Activated CD4-positive, alpha-beta T cell treated with anti-CD3 and anti-CD28 coated beads, Interleukin-2, amount 10 ng/mL, durations not matched to agents 7 days and 5 days (primary cell): Measurements from ENCODE around the gene CELSR3. TPM values are rescaled to one million over a fixed set of nuclear protein-coding genes. Genes with fewer than 3 reads are reported as not detected.

Experiments used
- CTCF ChIA-PET: fragments of 350-600 bp; sonication (Branson Sonifier 250); formaldehyde crosslinking; loops from one replicate; lab custom pipeline; 2021; ENCODE audit warnings: antibody characterized with exemption; lab: Charles Lee
- POLR2A ChIA-PET: fragments of 350-600 bp; sonication (Branson Sonifier 250); formaldehyde crosslinking; loops from one replicate; lab custom pipeline; 2021; ENCODE audit warnings: antibody characterized with exemption; lab: Charles Lee
- DNase-seq: peaks from one replicate; pipeline ENCODE4 v3.0.0-alpha.2; 2020
- H3K27ac Mint-ChIP-seq: one replicate; pipeline ENCODE4 v1.8.0; 2021; ENCODE audit warnings: mild to moderate bottlenecking, moderate library complexity, mixed read lengths
- H3K27me3 Mint-ChIP-seq: one replicate; pipeline ENCODE4 v1.8.0; 2021; ENCODE audit warnings: mixed read lengths
- H3K36me3 Mint-ChIP-seq: one replicate; pipeline ENCODE4 v1.8.0; 2021; ENCODE audit warnings: low read depth, mixed read lengths
- H3K4me1 Mint-ChIP-seq: one replicate; pipeline ENCODE4 v1.8.0; 2021; ENCODE audit warnings: mixed read lengths
- H3K4me3 Mint-ChIP-seq: one replicate; pipeline ENCODE4 v1.8.0; 2021; ENCODE audit warnings: mild to moderate bottlenecking, moderate library complexity, mixed read lengths
- H3K9me3 Mint-ChIP-seq: one replicate; pipeline ENCODE4 v1.8.0; 2021; ENCODE audit warnings: mixed read lengths
- total RNA-seq, 2 experiments: library from RNA; stranded (reverse); gene quantifications; one replicate each; pipeline ENCODE4 v1.2.3, GENCODE V29; 2021

CELSR3 gene
- total RNA-seq, 2 experiments from 2014 or later, result 7.9 to 8.6 TPM

DNA sequence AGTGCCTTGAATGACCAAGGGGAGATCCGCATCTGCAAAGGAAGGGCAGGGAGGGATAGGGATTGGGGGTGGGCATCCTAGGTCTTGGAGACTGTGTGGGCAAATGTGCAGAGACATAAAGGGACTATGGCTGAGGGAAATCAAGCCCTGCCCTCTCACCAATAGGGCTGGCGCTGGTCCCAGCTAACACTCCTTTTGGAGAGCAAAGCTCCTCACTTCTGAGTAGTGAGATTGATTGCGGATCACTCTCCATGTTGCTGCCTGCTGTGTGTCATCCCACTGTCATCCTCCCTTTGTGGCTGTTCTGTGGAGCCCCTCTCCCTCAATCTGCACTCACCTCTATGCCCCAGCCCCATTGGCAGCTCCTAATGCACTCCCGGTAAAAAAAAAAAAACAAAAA, 2.2 kb upstream of the CELSR3 start:
- Mint-ChIP-seq H3K27ac (no peak overlapping the region), H3K27me3 (peaks cover 10% of the 10 kb centered on the region), H3K4me3 (no peak overlapping the region), H3K36me3 (peaks cover 3% of the 10 kb centered on the region), H3K9me3 (no peaks in the 10 kb centered on the region), H3K4me1 (peaks cover 22% of the 10 kb centered on the region)
- CTCF ChIA-PET, result interaction anchor here (0.6 to 4.0 kb wide), 8 partner anchors 10 to 1108 kb away, joined by 3 to 17 read pairs (median 6); partner anchors contain the start of genes NCKIPSD and SLC26A6
- no peak for DNase-seq
- POLR2A ChIA-PET, result no interaction called here

DNA sequence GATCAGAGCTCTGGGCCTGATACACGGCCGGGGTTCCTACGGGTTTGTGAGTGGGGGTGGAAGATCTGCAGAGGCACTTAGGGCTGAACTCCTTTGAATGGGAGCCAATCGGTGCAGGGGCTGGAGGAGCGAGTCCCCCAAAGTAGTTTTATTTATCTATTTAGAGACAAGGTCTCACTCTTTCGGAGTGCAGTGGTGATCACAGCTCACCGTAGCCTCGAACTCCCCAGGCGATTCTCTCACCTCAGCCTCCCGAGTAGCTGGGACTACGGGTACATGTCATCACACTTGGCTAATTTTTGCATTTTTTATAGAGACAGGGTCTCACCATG, 1.6 kb upstream of the CELSR3 start:
- peaks cover 3% of the 10 kb centered on the region for H3K36me3 Mint-ChIP-seq
- no peak for DNase-seq
- H3K4me3 Mint-ChIP-seq, result peak overlapping the region; percentile 78
- H3K4me1 Mint-ChIP-seq, result peaks cover 22% of the 10 kb centered on the region
- ChIA-PET CTCF (interaction anchor here (0.9 to 4.0 kb wide), 10 partner anchors 10 to 106 kb away, joined by 3 to 17 read pairs (median 4); partner anchors contain the start of gene SLC26A6), POLR2A (no interaction called here)
- H3K27me3 Mint-ChIP-seq, result peaks cover 10% of the 10 kb centered on the region
- H3K27ac Mint-ChIP-seq, result peak overlapping the region; percentile 82
- H3K9me3 Mint-ChIP-seq, result no peaks in the 10 kb centered on the region

DNA sequence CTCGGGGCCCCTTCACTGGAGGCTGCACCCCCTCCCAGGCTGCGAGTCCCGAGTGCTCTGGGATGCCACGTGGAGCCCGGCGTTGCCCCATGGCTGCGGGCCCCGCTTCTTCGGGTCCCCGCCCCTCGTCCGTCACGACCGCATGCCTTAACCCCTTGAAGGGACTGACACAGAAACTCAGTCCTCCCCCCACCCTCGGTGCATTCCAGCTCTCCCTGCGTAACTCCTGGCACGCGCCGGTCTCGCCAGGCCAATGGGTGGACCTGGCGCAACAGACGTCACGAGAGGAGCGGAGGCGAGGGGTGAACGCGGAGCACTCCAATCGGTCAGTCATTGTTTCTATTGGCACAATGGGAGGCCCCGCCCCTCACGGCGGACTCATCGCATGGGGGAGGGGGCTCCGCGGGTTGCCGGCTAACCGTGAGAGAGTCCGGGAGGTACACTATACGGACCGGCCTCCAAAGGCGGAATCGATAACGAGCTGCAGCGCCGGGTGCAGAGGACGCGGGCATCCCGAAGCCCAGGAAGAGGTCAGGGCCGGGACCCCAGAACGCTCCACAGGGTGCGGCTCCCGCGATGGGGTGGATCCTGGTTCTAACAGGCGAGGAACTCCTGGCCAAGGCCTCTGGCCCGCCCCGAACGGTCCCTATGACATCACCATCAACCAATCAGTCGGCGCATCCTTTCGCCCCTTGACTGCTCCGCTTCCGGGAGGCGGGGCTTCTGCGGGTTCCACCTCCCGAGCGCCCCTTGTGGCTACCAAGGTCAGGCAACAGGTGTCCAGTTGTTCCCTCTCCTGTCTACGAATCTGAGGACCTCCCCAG, 1.0 kb upstream of the CELSR3 start:
- no peaks in the 10 kb centered on the region for H3K9me3 Mint-ChIP-seq
- ChIA-PET POLR2A (no interaction called here), CTCF (interaction anchor here (0.9 to 4.0 kb wide), 11 partner anchors 10 to 211 kb away, joined by 3 to 17 read pairs (median 4); partner anchors contain the start of gene SLC26A6)
- H3K4me1 Mint-ChIP-seq, result peaks cover 22% of the 10 kb centered on the region
- H3K4me3 Mint-ChIP-seq, result peak overlapping the region; percentile 78
- H3K36me3 Mint-ChIP-seq, result peaks cover 3% of the 10 kb centered on the region
- peaks cover 10% of the 10 kb centered on the region for H3K27me3 Mint-ChIP-seq
- peak overlapping the region; percentile 82 for H3K27ac Mint-ChIP-seq
- DNase-seq, result peak; percentile 92

GRCh38 chr3:48662145-48662752, 437 bp downstream of the CELSR3 start:
- no peaks in the 10 kb centered on the region for H3K9me3 Mint-ChIP-seq
- peaks cover 27% of the 10 kb centered on the region for H3K4me1 Mint-ChIP-seq
- no peak for DNase-seq
- ChIA-PET CTCF (interaction anchor here (0.6 to 4.0 kb wide), 11 partner anchors 9 to 1564 kb away, joined by 3 to 17 read pairs (median 3); partner anchors contain the start of genes NCKIPSD and SLC26A6), POLR2A (no interaction called here)
- peaks cover 3% of the 10 kb centered on the region for H3K36me3 Mint-ChIP-seq
- H3K27me3 Mint-ChIP-seq, result peaks cover 10% of the 10 kb centered on the region
- H3K4me3 Mint-ChIP-seq, result peak overlapping the region; percentile 55
- H3K27ac Mint-ChIP-seq, result no peak overlapping the region

DNA sequence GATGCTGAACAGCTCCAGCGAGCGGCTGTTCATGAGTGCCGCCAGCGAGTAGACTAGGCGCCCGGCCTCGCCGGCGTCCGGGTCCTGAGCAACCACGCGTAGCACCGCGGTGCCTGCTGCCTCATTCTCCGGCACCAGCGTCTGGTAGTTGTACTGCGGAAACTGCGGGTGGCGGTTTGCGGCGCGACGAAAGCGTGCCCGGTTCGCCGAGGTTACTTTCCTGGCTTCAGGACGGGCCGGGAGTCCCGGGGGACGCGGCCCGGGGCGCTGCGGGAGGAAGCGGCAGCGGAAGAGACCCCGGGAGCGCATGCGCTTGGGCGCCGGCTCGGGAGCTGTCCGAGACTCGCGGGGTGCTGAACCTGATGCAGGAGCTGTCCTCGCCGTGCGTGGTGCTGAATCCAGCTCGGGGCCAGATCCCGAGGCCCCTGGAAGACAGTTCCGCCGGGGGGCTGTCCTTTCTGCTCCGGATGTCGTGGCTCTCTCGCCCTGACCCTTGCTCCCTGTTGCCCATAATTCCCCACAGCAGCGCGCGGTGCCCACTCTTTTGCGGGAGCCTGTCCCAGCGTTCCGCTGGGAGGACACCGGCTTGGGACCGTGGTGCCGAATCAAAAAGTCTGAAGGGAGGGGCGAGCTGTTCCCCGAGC, 1.1 kb downstream of the CELSR3 start:
- POLR2A ChIA-PET, result interaction anchor here (0.8 kb wide), 1 partner anchor 361 kb away, joined by 3 read pairs; no protein-coding TSS in a partner anchor
- CTCF ChIA-PET, result interaction anchor here (0.6 to 4.0 kb wide), 9 partner anchors 8 to 261 kb away, joined by 3 to 17 read pairs (median 4); partner anchors contain the start of gene SLC26A6
- no peak overlapping the region for H3K27ac Mint-ChIP-seq
- peaks cover 10% of the 10 kb centered on the region for H3K27me3 Mint-ChIP-seq
- peak; percentile 79 for DNase-seq
- H3K4me1 Mint-ChIP-seq, result peaks cover 32% of the 10 kb centered on the region
- H3K4me3 Mint-ChIP-seq, result peak overlapping the region; percentile 55
- peaks cover 3% of the 10 kb centered on the region for H3K36me3 Mint-ChIP-seq
- H3K9me3 Mint-ChIP-seq, result no peaks in the 10 kb centered on the region

GRCh38 chr3:48660800-48661400, 1.8 kb downstream of the CELSR3 start:
- no peaks in the 10 kb centered on the region for H3K36me3 Mint-ChIP-seq
- no peak overlapping the region for H3K4me3 Mint-ChIP-seq
- DNase-seq, result no peak
- no peaks in the 10 kb centered on the region for H3K9me3 Mint-ChIP-seq
- ChIA-PET CTCF (interaction anchor here (0.6 to 4.0 kb wide), 7 partner anchors 7 to 260 kb away, joined by 3 to 17 read pairs (median 4); partner anchors contain the start of gene SLC26A6), POLR2A (interaction anchor here (0.8 kb wide), 1 partner anchor 361 kb away, joined by 3 read pairs; no protein-coding TSS in a partner anchor)
- no peak overlapping the region for H3K27ac Mint-ChIP-seq
- peaks cover 10% of the 10 kb centered on the region for H3K27me3 Mint-ChIP-seq
- H3K4me1 Mint-ChIP-seq, result peaks cover 36% of the 10 kb centered on the region

DNA sequence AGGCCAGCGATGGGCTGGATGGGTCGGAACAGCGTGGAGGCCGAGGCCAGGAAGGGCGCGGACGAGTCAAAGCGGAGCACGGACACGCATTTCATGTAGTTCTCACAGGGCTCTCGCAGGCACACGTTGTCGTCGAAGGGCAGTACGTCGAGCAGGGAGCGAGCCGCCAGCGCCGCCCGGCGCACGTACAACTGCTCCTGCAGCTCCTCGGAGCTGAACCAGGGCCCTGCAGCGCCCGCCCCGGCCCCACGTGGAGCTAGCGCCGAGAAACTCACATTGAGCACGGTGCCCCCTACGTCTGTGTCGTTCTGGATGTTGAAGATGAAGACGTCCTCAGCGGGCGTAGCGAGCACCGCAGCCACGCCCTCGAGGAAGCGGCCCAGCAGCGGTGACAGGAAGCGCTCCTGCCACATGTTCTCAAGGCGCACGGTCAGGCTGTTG, 5.8 kb downstream of the CELSR3 start:
- Mint-ChIP-seq H3K36me3 (no peaks in the 10 kb centered on the region), H3K27ac (peak overlapping the region; percentile 86), H3K4me1 (peaks cover 31% of the 10 kb centered on the region), H3K4me3 (peak overlapping the region; percentile 70), H3K27me3 (peaks cover 2% of the 10 kb centered on the region), H3K9me3 (no peaks in the 10 kb centered on the region)
- ChIA-PET CTCF (interaction anchor here (0.6 to 2.4 kb wide), 8 partner anchors 10 to 732 kb away, joined by 3 to 14 read pairs (median 4); partner anchors contain the start of genes NCKIPSD and SLC26A6), POLR2A (no interaction called here)
- DNase-seq, result peak; percentile 34

GRCh38 chr3:48656061-48656840, 6.4 kb downstream of the CELSR3 start:
- peaks cover 25% of the 10 kb centered on the region for H3K4me1 Mint-ChIP-seq
- H3K27me3 Mint-ChIP-seq, result no peaks in the 10 kb centered on the region
- CTCF ChIA-PET, result interaction anchor here (0.6 to 2.4 kb wide), 9 partner anchors 10 to 731 kb away, joined by 3 to 14 read pairs (median 4); partner anchors contain the start of genes NCKIPSD and SLC26A6
- DNase-seq, result peak; percentile 82
- peak overlapping the region; percentile 70 for H3K4me3 Mint-ChIP-seq
- peak overlapping the region; percentile 89 for H3K27ac Mint-ChIP-seq
- POLR2A ChIA-PET, result no interaction called here
- no peaks in the 10 kb centered on the region for H3K36me3 Mint-ChIP-seq
- no peaks in the 10 kb centered on the region for H3K9me3 Mint-ChIP-seq

GRCh38 chr3:48655606-48656005, 7.1 kb downstream of the CELSR3 start:
- H3K4me1 Mint-ChIP-seq, result peaks cover 24% of the 10 kb centered on the region
- CTCF ChIA-PET, result interaction anchor here (1.0 to 3.7 kb wide), 2 partner anchors 7 to 35 kb away, joined by 4 to 17 read pairs; partner anchors contain the start of gene CELSR3
- H3K4me3 Mint-ChIP-seq, result peak overlapping the region; percentile 64
- no peaks in the 10 kb centered on the region for H3K36me3 Mint-ChIP-seq
- DNase-seq, result peak; percentile 64
- POLR2A ChIA-PET, result no interaction called here
- no peaks in the 10 kb centered on the region for H3K9me3 Mint-ChIP-seq
- peak overlapping the region; percentile 89 for H3K27ac Mint-ChIP-seq
- no peaks in the 10 kb centered on the region for H3K27me3 Mint-ChIP-seq

- peak overlapping the region; percentile 64 for H3K4me3 Mint-ChIP-seq
- peaks cover 24% of the 10 kb centered on the region for H3K4me1 Mint-ChIP-seq
- H3K9me3 Mint-ChIP-seq, result no peaks in the 10 kb centered on the region
- CTCF ChIA-PET, result interaction anchor here (3.7 to 4.9 kb wide), 2 partner anchors 8 to 20 kb away, joined by 17 to 26 read pairs; partner anchors contain the start of genes CELSR3 and SLC26A6
- no peaks in the 10 kb centered on the region for H3K36me3 Mint-ChIP-seq
- POLR2A ChIA-PET, result no interaction called here
- no peaks in the 10 kb centered on the region for H3K27me3 Mint-ChIP-seq
- DNase-seq, result no peak
- H3K27ac Mint-ChIP-seq, result peak overlapping the region; percentile 89
Observed at GRCh38 chr3:48655063-48655462, 7.6 kb downstream of the CELSR3 start.
